ENCODE measurements around the gene PTPRE.

PTPRE gene

GRCh38 chr10:127992376-127992775 is 85.5 kb downstream of the PTPRE start (continued):
- no peak for TF ChIP-seq POU6F1 (CRISPR knock-in tag; IDR thresholded peaks at IDR 0.05; ENCODE audit: borderline replicate concordance, low read depth)

- TF ChIP-seq TOX (CRISPR knock-in tag; IDR thresholded peaks at IDR 0.05; ENCODE audit: borderline replicate concordance) (no peak), ZFP3 (CRISPR knock-in tag; IDR thresholded peaks at IDR 0.05) (no peak), CREB5 (CRISPR knock-in tag; IDR thresholded peaks at IDR 0.05; ENCODE audit: low read depth) (no peak), GLIS3 (CRISPR knock-in tag; IDR thresholded peaks at IDR 0.05) (no peak), ZNF565 (CRISPR knock-in tag; conservative IDR thresholded peaks at IDR 0.05; ENCODE audit: low read depth) (no peak), SNAI2 (CRISPR knock-in tag; IDR thresholded peaks at IDR 0.05) (no peak), ZNF8 (CRISPR knock-in tag; IDR thresholded peaks at IDR 0.05) (no peak), ZC3H10 (CRISPR knock-in tag; IDR thresholded peaks at IDR 0.05) (no peak), ZFP30 (CRISPR knock-in tag; IDR thresholded peaks at IDR 0.05) (no peak), ZNF70 (CRISPR knock-in tag; IDR thresholded peaks at IDR 0.05) (no peak), CSRNP3 (CRISPR knock-in tag; IDR thresholded peaks at IDR 0.05) (no peak), ISL1 (CRISPR knock-in tag; IDR thresholded peaks at IDR 0.05) (no peak), POU6F1 (CRISPR knock-in tag; IDR thresholded peaks at IDR 0.05; ENCODE audit: borderline replicate concordance, low read depth) (no peak), ARNTL (CRISPR knock-in tag; IDR thresholded peaks at IDR 0.05; ENCODE audit: borderline replicate concordance, low read depth) (no peak)
- ATAC-seq = no peak
Measured at GRCh38 chr10:127993056-127993690, 86.3 kb downstream of the PTPRE start.

- no peak for TF ChIP-seq ESRRG (CRISPR knock-in tag; IDR thresholded peaks at IDR 0.05)
- TF ChIP-seq RARB (CRISPR knock-in tag; IDR thresholded peaks at IDR 0.05) = no peak
- no peak for TF ChIP-seq ZNF70 (CRISPR knock-in tag; IDR thresholded peaks at IDR 0.05)
- TF ChIP-seq TSHZ2 (CRISPR knock-in tag; IDR thresholded peaks at IDR 0.05) = no peak
- TF ChIP-seq BACH2 (CRISPR knock-in tag; IDR thresholded peaks at IDR 0.05; ENCODE audit: borderline replicate concordance) = no peak
- TF ChIP-seq TCF4 (CRISPR knock-in tag; IDR thresholded peaks at IDR 0.05; ENCODE audit: borderline replicate concordance) = no peak
- no peak for TF ChIP-seq CREB5 (CRISPR knock-in tag; IDR thresholded peaks at IDR 0.05; ENCODE audit: low read depth)
- no peak for TF ChIP-seq TOX (CRISPR knock-in tag; IDR thresholded peaks at IDR 0.05; ENCODE audit: borderline replicate concordance)
- no peak for ATAC-seq
Measured at GRCh38 chr10:127995939-127996338, 89.0 kb downstream of the PTPRE start.

Data from SK-N-SH treated with all-trans-retinoic acid at 6 μM for 48 hours (cell line).